Measurements from ENCODE around the gene HTR2A.
"Not testable (repeated sequence)": the region's sequence is repeated elsewhere in the genome, so short reads cannot be mapped to it uniquely, and the experiment has no call there.

HTR2A gene

GRCh38 chr13:46812301-46812797 is 84.5 kb downstream of the HTR2A start:
- FAIRE-seq = no peak

DNA sequence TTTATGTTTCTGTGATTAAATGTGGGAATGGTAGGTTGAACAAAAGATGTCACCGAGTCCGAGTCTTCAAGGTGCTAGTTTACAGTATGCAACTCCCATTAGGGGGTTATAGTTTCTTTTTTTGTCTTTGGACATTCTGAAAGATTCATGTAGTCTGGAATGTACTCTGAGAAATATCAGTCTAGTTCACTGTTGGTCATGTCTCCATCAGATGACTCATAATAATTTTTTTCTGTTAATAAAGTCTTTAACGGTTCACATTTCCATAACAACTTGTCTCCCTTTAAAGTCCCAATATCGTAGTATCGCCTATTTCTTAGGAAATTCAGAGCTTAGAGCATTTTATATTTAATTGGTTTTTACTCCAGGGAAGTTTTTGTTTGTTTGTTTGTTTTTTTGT is 86.4 kb downstream of the HTR2A start:
- no peak for FAIRE-seq
- DNase-seq (ENCODE audit: low spot score) = no peak

More at GRCh38 chr13:46812301-46812797, 84.5 kb downstream of the HTR2A start:
- DNase-seq (ENCODE audit: low spot score) = no peak

DNA sequence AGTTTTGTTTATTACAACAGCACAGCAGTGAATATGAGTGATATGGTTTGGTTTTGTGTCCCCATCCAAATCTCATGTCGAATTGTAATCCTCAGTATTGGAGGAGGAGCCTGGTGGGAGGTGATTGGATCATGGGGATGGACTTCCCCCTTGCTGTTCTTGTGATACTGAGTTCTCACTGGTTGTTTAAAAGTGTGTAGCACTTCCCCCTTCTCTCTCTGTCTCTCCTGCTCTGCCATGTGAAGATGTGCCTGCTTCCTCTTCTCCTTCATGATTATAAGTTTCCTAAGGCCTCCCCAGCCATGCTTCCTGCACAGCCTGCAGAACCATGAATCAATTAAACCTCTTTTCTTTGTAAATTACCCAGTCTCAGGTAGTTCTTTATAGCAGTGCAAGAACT is 91.9 kb downstream of the HTR2A start:
- not testable (repeated sequence) for FAIRE-seq; DNase-seq (ENCODE audit: low spot score)

DNA sequence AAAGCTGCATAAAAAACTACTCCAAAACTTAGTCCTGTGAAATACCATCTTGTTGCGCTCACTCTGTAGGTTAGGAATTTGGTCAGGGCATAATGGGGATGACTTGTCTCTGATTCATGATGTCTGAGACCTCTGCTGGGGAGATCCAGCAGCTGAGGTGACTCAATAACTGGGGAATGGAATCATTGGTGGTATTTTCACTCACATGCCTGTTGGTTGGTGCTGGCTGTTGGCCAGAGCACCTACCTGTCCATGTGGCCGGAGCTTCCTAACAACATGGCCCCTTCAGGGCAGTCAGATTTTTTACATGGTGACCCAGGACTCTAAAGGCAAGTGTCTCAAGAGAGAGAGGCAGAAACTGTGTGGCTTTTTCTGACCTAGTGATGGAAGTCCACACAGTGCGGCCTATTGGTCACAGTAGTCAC is 92.5 kb downstream of the HTR2A start:
- peak; percentile 78 for DNase-seq (ENCODE audit: low spot score)
- FAIRE-seq = no peak

DNA sequence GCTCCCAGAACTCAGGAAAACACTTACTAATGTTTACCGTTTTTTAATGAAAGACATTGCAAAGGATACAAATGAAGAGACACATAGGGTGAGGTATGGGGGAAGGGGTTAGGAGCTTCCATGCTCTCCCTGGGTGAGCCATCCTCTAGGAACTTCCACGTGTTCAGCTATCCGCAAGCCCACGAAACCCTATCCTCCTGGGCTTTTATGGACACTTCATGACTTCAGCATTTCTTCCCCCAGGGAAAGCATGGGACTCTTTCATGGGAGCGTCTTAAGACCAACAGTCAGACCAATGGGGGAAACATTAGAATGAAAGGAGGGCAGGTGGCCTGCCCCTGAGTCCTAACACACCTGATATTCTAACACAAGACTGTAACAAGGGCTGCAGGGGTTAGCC is 93.3 kb downstream of the HTR2A start:
- DNase-seq (ENCODE audit: low spot score) (no peak), FAIRE-seq (no peak)

GRCh38 chr13:46801858-46802257 is 95.0 kb downstream of the HTR2A start:
- no peak for DNase-seq (ENCODE audit: low spot score)
- FAIRE-seq = no peak

- FAIRE-seq = no peak
- DNase-seq (ENCODE audit: low spot score) = no peak
Measured at GRCh38 chr13:46799139-46799538, 97.7 kb downstream of the HTR2A start.

GRCh38 chr13:46797501-46798237 is 99.2 kb downstream of the HTR2A start:
- FAIRE-seq (no peak), DNase-seq (ENCODE audit: low spot score) (no peak)

DNA sequence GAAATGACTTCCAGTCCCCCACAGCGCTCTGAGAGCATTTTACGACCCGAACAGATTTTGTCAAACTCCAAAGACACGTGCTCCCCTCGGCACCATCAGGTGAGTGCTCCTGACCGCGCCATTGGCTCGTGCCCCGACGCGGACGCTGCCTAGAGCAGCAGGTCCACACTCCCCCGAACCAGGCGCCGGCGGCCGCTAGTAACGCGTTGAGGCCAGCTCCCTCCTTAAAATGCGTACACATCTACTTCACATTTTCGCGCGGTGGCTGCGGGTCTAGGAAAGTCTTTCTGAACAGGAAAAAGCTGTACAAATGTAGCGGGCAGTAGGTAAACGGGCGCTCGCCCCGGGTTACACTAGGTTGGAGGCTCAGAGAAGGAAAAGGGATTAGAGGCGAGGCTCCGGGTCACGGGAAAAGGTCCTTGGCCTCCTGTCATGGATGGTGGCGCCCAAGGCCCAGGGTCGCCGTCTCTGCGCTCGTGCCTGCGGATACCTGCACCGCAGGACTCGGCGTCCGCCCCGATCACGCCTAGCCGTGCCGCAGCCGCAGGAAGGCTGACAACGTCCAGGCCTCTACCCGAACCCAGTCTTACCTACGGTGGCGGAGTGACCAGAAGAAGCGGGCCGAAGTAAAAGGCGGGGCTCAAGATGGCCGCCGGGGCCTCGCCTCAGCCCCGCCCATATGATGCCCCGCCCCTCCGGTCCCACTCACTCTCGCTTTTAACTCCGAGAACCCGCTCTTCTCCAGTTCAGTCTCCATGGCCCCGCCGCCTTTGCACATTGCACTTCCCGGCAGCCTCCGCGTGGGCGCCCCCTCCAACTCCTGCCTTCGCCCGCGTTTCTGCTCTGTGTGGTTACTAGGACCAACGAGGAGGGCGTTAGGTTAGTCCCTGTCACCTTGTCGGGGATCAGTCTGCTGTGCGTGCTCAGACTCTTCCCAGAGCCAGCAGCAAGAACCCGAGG is 100.1 kb downstream of the HTR2A start, which contains the start of gene ESD:
Gene ESD (minus strand): TSS at position 647 of the 960 bp plus-strand sequence. CDS start 5,748 bp downstream, outside the sequence.
- FAIRE-seq (no peak), DNase-seq (ENCODE audit: low spot score) (peak; percentile 88)

DNA sequence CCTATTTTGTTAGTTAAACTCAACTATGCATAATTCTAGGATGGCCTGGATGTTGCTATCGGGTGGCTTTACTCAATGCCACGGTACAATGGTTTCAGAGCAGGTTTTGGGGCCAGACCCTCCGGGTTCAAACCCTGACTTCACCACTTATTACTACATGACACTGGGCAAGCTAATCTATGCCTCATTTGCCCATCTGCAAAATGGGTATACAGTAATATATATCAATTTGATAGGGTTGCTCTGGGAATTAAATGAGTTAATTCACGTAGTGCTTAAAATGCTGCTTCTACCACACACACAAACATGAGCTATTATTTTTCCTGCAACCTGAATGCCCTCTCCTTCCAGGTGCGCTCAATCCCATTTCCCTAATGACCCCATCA is 100.7 kb downstream of the HTR2A start:
- FAIRE-seq = no peak
- no peak for DNase-seq (ENCODE audit: low spot score)

GRCh38 chr13:46795321-46795720 is 101.5 kb downstream of the HTR2A start:
- FAIRE-seq (no peak), DNase-seq (ENCODE audit: low spot score) (no peak)

DNA sequence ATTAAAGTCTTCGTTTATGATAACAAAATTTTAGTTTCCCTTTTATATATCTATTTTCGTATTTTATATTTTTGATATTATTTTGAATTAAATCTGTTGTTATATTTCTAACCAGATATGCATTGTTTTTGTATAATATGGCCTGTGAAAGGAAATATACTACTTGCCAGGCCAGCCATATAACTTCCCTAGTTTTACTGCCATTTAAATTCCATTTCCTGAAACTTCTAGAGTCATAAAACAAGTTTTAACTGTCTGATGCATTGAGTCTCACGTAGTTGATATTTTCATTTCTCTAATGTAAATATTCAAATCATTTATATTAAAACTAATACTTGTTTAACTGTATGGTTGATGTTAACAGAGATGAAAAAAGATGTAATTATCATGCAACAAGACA is 113.3 kb downstream of the HTR2A start:
- FAIRE-seq (no peak), DNase-seq (ENCODE audit: low spot score) (no peak)

DNA sequence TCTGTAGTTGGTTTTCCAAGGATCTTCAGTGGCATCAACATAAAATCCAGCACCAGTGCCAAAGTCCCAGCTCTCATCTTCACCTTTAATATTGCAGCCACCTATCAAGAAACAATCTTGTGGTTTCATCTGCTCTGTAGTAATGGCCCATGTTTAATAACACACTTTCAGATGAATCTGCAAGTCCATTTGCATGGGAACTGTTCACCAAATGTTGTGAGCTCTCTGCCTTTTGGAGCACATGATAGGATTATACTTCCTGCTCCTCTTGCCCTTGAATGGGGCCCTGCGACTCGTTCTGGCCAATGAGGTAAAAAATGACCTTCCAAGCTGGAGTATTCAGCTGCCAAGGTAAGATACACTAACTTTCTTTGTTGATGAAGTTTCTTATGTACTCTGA is 114.2 kb downstream of the HTR2A start:
- FAIRE-seq (no peak), DNase-seq (ENCODE audit: low spot score) (no peak)

- FAIRE-seq (no peak), DNase-seq (ENCODE audit: low spot score) (no peak)
Measured at GRCh38 chr13:46782066-46782465, 114.8 kb downstream of the HTR2A start.

Data from urothelium cell line (cell line).